Mammary epithelial cell (primary cell): ENCODE results near the gene OPTN.

Source experiments
- CTCF ChIP-seq, 2 donors: IDR thresholded peaks in 1 of 2; conservative IDR thresholded peaks in 1 of 2; 2 replicates each; pipeline ENCODE4 v1.5.1; 2011 to 2012; ENCODE audit warnings: inconsistent platforms in 2 of 2, low read length in 2 of 2, mild to moderate bottlenecking in 2 of 2, control low read depth in 1 of 2, low read depth in 1 of 2; ENCODE audit not compliant: insufficient read depth in 1 of 2; ENCODE audit errors: extremely low read depth in 1 of 2
- EZH2 ChIP-seq: IDR thresholded peaks from 2 replicates; pipeline ENCODE4 v1.6.1; 2012; ENCODE audit warnings: low read length, inconsistent platforms, borderline replicate concordance

- TF ChIP-seq CTCF (conservative IDR thresholded peaks at IDR 0.05 in 1 of 2, IDR thresholded peaks at IDR 0.05 in 1 of 2; ENCODE audit: extremely low read depth in 1 of 2, insufficient read depth in 1 of 2, low read depth in 1 of 2, low read length in 2 of 2) = no peak
- no peak for TF ChIP-seq EZH2
Observed at GRCh38 chr10:13095094-13095493, 4.9 kb upstream of the OPTN start.
